ENCODE measurements around the gene ONECUT3.
"Not testable (repeated sequence)": the region's sequence is repeated elsewhere in the genome, so short reads cannot be mapped to it uniquely, and the experiment has no call there.

ONECUT3 gene

DNA sequence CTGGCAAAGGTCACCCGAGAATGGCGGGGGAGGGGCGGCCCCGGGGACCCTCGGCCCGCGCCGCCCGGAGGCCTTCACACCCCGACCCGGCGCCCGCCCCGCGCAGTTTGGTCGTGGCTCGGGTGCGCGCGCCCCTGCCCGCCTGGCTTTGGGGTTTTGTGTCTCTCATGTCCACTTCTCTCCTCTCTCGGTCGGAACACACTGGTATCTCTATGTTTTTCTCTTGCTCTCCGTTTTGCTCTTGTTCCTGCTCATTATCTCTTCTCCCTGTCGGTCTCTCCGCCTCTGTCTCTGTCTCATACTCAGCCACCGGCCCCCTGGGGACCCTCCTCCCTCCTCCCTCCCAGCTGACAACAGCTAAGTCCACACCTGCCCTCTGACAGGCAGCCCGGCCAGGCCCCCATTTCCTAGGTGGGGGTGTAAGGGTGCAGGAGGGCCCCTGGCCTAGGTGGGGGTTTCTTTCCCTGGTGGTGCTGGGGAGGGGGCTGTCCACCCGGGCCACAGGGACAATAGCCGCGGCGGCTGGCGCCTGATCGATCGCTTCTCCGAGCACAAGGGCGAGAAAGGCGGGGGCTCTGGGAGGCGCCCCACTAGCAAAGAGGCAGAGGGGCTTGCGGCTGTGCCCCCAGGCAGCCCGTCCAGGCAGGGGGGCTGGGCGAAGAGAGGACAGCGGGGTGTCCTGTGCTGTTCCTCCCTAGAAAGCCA lies 2.3 kb downstream of the ONECUT3 start:
- no peak for DNase-seq (ENCODE audit: low read depth in 3 of 3)

DNA sequence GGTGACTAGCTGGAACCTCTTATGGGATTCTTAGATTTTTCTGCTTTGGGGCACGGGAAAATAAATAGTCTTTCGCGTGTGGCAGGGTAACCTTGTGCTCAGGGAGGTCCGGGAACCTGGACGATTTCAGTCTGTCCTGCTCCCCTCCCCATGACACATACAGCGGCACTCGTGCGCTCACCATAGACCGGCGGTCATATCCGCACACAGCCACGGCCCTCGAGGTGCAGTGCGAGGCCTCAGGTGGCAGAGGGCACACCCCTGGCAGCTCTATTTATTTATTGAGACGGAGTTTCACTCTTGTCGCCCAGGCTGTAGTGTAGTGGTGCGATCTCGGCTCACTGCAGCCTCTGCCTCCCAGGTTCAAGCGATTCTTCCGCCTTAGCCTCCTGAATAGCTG lies 3.0 kb downstream of the ONECUT3 start:
- no peak for DNase-seq (ENCODE audit: low read depth in 3 of 3)

DNA sequence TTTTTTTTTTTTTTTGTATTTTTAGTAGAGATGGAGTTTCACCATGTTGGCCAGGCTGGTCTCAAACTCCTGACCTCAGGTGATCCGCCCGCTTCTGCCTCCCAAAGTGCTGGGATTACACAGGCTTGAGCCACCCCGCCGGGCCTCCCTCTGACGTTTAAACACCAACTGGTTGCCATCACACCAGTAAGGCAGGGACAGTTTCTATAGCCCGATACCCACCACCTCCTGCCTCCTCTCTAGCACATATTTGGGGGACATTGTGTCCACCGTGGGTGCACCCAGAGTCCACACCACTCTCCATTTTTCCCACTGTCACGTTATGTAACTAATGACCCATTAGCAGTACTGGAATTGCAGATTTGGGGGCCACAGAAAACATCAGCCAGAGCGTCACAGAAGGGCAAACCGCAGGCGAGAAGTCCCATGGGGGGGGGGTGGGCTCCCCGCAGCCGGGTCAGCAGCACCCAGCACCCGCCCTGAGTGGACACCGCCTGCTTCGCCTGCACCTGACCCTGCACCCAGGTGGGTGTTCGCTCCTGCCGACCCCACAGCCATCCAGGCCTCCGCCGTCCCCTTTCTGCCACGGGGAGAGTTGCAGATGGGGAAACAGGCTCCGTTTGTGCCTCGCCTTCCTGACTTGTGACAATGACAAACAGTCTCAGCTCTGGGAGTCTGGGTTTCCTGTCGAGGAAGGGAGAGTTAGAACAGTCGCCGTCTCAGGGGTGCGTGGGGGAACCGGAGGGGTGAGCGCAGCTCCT lies 3.6 kb downstream of the ONECUT3 start:
- DNase-seq (ENCODE audit: low read depth in 3 of 3): no peak

- DNase-seq (ENCODE audit: low read depth in 3 of 3): no peak
Observed at GRCh38 chr19:1757468-1758230, 4.3 kb downstream of the ONECUT3 start.

GRCh38 chr19:1758231-1758577 lies 4.9 kb downstream of the ONECUT3 start:
- DNase-seq (ENCODE audit: low read depth in 3 of 3): no peak

DNA sequence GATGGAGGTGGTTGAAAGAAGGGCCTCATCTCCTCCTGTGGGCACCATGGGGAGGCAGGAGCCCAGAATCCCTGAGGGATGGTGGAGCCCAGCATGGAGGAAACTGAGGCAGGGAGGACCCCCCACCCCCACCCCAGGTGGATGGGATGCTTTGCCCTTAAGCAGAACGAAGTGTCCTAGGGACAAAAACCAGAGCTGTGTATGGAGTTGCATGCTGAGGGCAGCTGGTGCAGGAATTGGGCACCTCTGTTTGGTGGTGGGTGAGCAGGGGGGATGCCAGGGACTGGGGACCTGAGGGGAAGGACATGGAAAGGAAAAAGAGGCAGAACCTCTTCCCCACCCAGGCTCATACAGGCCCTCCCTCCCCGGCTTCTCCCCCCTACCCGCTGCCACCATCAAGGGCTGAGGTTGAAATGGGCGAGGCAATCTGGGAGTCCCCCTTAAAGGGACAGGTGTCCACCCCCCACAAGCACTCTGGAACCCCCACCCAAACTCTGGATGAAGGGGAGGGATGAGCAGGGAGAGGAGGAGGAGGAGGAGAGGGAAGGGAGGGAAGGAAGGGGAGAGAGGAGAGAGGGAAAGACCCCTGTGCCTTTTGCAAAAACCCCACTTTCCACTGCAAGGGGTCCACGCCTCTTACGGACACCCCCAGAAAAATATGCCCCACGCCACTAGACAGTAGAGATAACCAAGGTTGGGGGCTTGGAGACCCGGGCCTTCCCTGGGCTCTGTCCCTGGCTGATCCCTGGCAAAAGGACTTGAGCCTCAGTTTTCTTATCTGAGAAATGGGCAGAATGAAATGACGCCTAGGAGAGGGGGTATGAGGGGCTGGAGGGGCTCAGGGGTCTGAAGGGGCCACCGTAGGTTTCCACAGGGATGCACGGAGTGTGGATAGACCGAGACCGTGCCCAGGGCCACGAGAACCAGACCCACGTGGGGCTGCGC lies 5.9 kb downstream of the ONECUT3 start:
- no peak for DNase-seq (ENCODE audit: low read depth in 3 of 3)

GRCh38 chr19:1760020-1760419 lies 6.7 kb downstream of the ONECUT3 start:
- no peak for DNase-seq (ENCODE audit: low read depth in 3 of 3)

DNA sequence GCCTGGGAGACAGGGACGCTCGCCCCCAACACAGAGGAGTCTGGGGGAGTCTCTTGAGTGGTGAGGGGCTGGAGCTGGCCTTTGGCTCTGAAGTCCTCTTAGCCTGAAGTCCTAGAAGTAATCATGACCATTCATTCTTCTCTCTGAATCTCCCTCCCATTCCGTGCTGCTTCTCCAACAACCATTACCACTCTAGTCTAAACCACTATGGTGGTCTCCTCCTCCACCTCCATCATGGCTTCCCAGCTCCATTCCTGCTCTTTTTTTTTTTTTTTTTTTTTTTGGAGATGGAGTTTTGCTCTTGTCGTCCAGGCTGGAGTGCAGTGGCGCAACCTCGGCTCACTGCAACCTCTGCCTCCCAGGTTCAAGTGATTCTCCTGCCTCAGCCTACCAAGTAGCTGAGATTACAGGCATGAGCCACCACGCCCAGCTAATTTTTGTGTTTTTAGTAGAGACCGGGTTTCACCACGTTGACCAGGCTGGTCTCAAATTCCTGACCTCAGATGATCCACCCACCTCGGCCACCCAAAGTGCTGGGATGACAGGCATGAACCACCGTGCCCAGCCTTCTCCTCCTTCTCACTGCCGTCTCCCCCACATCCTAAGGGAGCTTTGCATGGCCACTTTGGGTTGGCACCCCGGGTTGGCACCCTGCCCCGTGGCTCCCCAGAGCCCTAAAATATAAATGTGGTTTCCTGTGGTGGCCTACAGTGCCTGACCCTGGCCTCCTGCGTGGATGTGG lies 7.7 kb downstream of the ONECUT3 start:
- not testable (repeated sequence) for DNase-seq (ENCODE audit: low read depth in 3 of 3)

- DNase-seq (ENCODE audit: low read depth in 3 of 3): no peak
Observed at GRCh38 chr19:1761528-1762242, 8.4 kb downstream of the ONECUT3 start.

DNA sequence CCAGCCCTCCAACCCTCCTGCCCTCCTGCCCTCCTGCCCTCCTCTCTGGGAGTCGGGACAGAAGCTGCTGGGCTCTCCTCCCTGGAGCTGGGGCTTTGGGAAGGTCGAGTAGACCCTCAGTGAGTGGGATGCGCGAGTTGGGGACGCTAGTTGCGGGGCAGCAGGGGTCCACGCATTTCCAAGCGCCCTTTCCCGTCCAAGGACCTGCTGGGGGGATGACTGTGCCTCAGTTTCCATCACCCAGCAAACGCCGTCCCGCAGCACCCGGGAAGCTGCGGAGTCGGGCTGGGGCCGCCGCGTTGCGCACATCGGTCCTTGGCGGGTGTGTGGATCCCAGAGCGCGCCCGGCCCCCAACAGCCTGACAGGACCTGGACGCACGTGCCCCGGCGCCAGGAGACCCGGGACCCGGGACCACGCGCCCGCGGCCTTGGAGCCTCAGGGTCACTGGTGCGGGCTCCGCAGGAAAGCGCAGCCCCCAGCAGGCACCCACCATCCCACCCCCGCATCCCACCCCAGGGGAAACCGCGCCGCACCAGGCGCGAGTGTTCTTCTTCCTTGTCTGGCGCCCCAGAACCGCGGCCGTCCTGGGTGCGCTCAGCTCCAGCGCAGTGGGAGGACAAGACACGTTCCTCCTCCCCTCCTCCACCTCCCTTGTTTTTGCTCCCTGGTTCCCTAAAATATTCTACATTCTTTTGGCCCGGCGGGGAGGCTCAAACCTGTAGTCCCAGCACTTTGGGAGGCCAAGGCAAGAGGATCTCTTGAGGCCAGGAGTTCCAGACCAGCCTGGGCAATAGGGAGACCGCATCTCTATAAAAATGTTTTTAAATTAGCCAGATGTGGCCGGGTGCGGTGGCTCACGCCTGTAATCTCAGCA lies 9.2 kb downstream of the ONECUT3 start:
- no peak for DNase-seq (ENCODE audit: low read depth in 3 of 3)

- DNase-seq (ENCODE audit: low read depth in 3 of 3): no peak
Observed at GRCh38 chr19:1763648-1764639, 10.6 kb downstream of the ONECUT3 start.

DNA sequence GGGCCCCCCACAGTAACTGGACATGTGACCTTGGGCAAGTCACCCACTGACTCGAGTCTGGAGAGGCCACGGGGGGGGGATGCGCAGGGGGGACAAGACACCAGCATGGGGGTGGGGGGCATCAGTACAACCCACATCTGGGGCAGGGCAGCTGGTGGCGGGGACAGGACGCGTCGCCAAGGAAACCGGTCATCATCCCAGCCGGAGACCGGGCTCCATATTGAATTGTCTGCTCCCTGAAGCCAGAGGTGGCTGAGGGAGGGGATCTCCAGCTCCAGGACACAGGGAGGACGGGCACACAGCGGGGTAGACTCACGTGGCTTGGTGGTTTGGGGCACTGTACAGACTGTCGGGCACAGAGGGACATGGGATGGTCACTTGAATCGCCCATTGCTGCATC lies 11.4 kb downstream of the ONECUT3 start:
- DNase-seq (ENCODE audit: low read depth in 3 of 3): no peak

DNA sequence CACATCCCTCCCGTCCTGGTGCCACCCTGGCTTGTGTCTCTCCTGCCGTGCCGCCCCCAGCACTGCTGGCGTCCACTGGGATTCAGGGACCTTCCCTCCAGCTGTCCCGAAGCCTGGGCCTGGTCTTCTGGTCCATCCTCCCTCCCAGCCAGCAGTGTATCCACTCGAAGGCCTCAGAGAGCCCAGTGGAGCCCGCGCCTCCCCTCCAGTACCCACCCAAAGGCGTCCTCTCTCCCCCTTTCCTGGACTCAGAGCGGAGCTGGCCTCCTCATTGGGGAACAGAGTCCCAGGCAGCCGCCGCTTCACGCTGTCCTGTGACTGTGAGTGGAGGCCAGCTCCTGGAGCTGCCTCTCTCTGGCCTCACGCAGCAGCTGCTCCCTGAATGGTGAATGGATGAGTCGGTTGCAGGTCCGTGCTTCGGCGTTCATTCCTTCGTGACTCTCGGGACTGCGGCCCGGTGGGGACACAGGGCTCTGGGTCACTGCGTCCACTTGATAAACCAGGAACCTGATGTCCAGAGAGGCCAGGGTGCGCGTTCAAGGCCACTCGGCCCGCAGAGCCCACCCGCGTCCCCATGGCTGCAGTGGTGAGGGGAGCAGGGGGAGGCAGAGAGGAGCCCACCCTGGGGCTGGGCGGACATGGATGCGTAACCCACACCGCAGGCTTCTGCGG lies 12.1 kb downstream of the ONECUT3 start:
- no peak for DNase-seq (ENCODE audit: low read depth in 3 of 3)

GRCh38 chr19:1765904-1766799 lies 12.8 kb downstream of the ONECUT3 start:
- no peak for DNase-seq (ENCODE audit: low read depth in 3 of 3)

- no peak for DNase-seq (ENCODE audit: low read depth in 3 of 3)
Observed at GRCh38 chr19:1766800-1767352, 13.6 kb downstream of the ONECUT3 start.

GRCh38 chr19:1767464-1767933 lies 14.2 kb downstream of the ONECUT3 start:
- peak; percentile 22 to 52 (median 37) for DNase-seq (ENCODE audit: low read depth in 3 of 3)
